ENCODE results near the gene MUC12.
"Not testable (repeated sequence)": the region's sequence is repeated elsewhere in the genome, so short reads cannot be mapped to it uniquely, and the experiment has no call there.

MUC12 gene, protein sequence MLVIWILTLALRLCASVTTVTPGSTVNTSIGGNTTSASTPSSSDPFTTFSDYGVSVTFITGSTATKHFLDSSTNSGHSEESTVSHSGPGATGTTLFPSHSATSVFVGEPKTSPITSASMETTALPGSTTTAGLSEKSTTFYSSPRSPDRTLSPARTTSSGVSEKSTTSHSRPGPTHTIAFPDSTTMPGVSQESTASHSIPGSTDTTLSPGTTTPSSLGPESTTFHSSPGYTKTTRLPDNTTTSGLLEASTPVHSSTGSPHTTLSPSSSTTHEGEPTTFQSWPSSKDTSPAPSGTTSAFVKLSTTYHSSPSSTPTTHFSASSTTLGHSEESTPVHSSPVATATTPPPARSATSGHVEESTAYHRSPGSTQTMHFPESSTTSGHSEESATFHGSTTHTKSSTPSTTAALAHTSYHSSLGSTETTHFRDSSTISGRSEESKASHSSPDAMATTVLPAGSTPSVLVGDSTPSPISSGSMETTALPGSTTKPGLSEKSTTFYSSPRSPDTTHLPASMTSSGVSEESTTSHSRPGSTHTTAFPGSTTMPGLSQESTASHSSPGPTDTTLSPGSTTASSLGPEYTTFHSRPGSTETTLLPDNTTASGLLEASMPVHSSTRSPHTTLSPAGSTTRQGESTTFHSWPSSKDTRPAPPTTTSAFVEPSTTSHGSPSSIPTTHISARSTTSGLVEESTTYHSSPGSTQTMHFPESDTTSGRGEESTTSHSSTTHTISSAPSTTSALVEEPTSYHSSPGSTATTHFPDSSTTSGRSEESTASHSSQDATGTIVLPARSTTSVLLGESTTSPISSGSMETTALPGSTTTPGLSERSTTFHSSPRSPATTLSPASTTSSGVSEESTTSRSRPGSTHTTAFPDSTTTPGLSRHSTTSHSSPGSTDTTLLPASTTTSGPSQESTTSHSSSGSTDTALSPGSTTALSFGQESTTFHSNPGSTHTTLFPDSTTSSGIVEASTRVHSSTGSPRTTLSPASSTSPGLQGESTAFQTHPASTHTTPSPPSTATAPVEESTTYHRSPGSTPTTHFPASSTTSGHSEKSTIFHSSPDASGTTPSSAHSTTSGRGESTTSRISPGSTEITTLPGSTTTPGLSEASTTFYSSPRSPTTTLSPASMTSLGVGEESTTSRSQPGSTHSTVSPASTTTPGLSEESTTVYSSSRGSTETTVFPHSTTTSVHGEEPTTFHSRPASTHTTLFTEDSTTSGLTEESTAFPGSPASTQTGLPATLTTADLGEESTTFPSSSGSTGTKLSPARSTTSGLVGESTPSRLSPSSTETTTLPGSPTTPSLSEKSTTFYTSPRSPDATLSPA (N-terminal part only)

DNA sequence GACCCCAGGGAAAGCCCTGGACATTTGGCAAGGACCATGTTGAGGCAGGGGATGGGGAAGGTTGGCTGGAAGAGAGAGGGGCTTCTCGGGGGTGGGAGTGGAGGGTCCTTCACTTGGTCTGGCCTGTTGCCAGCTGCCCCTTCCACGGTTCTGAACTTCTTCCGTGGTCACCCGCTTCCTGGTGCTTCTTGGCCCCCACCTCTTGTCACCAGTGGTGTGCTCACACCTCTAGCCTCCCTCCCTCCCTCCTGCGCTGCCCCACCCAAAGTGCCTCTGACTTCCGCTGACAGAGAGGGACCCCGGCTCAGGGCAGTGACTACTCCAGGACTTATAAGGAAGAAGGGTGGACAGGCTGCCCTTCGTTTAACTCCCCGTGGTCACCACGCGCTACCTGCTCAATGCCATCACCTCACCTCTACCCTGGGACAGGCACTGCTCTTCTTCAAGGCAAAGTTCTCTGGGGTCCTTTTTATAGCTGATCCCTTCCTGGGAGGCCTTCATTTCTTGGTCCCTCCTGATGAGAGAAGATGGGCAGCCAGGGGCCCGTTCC is at the start of gene MUC12:
Gene MUC12, plus strand, starts transcription at position 500 of the 550 bp plus-strand sequence. CDS start 58 bp downstream, outside the sequence.
- Histone ChIP-seq H3K36me3 (ENCODE audit: control insufficient read depth, insufficient read depth, low read length, severe bottlenecking) (no peaks in the 10 kb centered on the region), H3K9me3 (ENCODE audit: control insufficient read depth, low read length) (no peaks in the 10 kb centered on the region), H3K4me3 (ENCODE audit: low read length) (no peak within 1 kb of the TSS), H3K4me1 (ENCODE audit: control insufficient read depth, insufficient read depth, low read length) (no peaks in the 10 kb centered on the region), H3K27me3 (replicated peaks; ENCODE audit: control insufficient read depth, insufficient read depth, low read length) (peaks cover 64% of the 10 kb centered on the region), H3K9ac (ENCODE audit: low read length) (no peak within 1 kb of the TSS)
- no peak for DNase-seq (ENCODE audit: low read depth)

DNA sequence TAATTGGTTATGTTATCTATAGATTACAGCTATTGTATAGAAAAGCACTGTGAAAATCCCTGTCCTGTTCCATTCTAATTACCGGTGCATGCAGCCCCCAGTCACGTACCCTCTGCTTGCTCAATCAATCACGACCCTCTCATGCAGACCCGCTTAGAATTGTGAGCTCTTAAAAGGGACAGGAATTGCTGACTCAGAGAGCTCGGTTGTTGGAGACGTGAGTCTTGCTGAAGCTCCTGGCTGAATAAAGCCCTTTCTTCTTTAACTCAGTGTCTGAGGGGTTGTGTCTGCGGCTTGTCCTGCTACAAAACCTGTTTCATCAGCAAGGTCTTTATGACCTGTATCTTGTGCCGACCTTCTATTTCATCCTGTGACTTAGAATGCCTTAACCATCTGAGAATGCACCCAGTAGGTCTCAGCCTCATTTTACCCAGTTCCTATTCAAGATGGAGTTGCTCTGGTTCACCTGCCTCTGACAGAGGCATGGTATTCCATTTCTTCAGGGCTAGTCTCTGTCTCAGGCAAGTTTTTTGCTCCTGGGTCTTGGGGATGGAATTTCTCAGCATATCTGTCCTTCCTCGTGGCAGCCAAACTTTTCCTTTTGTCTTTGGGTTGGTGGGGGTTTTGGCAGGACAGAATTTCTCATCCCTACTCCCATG is 49.5 kb upstream of the MUC12 start:
- not testable (repeated sequence) for H3K9ac ChIP-seq (ENCODE audit: low read length); H3K36me3 ChIP-seq (ENCODE audit: control insufficient read depth, insufficient read depth, low read length, severe bottlenecking); H3K4me3 ChIP-seq (ENCODE audit: low read length); DNase-seq (ENCODE audit: low read depth); H3K9me3 ChIP-seq (ENCODE audit: control insufficient read depth, low read length); H3K4me1 ChIP-seq (ENCODE audit: control insufficient read depth, insufficient read depth, low read length)
- peaks cover 26% of the 10 kb centered on the region for H3K27me3 ChIP-seq (replicated peaks; ENCODE audit: control insufficient read depth, insufficient read depth, low read length)

DNA sequence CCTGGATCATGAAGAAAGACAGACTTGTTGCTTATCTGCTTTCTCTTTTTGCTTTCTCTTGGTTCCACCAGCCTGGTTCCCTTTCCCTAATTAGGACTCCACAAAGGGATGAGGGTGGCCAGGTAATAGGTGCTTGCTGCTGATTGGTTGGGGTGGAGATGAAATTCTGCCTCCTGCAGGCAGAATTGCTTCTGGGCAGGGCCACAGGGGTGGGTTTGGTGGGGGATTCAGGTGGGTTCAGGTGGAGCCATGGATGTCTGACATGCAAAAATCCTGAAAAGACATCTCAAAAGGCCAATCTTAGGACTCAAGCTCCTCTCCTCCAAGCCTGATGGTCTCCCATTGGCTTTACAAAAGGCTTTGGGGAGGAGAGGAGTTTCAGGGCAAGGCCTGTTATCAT is 48.3 kb upstream of the MUC12 start:
- no peak for DNase-seq (ENCODE audit: low read depth)
- peaks cover 26% of the 10 kb centered on the region for H3K27me3 ChIP-seq (replicated peaks; ENCODE audit: control insufficient read depth, insufficient read depth, low read length)
- H3K36me3 ChIP-seq (ENCODE audit: control insufficient read depth, insufficient read depth, low read length, severe bottlenecking), result no peaks in the 10 kb centered on the region
- H3K9me3 ChIP-seq (ENCODE audit: control insufficient read depth, low read length), result peaks cover 7% of the 10 kb centered on the region
- H3K4me3 ChIP-seq (ENCODE audit: low read length), result no peak overlapping the region
- peaks cover 3% of the 10 kb centered on the region for H3K4me1 ChIP-seq (ENCODE audit: control insufficient read depth, insufficient read depth, low read length)
- no peak overlapping the region for H3K9ac ChIP-seq (ENCODE audit: low read length)

DNA sequence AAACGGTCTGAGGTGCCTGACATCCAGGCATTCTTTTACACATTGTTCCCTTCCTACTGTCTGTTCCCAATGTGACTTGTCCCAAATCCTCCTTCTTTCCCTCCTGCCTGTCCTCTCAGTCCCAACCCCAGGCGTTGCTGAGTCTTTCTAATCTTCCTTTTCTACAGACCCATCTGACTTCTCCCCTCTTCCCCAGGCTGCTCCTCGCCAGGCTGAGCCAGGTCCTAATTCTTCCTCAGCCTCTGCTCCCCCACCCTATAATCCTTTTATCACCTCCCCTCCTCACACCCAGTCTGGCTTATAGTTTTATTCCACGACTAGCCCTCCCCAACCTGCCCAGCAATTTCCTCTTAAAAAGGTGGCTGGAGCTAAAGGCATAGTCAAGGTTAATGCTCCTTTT is 45.7 kb upstream of the MUC12 start:
- not testable (repeated sequence) for DNase-seq (ENCODE audit: low read depth); H3K4me3 ChIP-seq (ENCODE audit: low read length); H3K36me3 ChIP-seq (ENCODE audit: control insufficient read depth, insufficient read depth, low read length, severe bottlenecking); H3K4me1 ChIP-seq (ENCODE audit: control insufficient read depth, insufficient read depth, low read length); H3K9ac ChIP-seq (ENCODE audit: low read length); H3K9me3 ChIP-seq (ENCODE audit: control insufficient read depth, low read length)
- peaks cover 26% of the 10 kb centered on the region for H3K27me3 ChIP-seq (replicated peaks; ENCODE audit: control insufficient read depth, insufficient read depth, low read length)

DNA sequence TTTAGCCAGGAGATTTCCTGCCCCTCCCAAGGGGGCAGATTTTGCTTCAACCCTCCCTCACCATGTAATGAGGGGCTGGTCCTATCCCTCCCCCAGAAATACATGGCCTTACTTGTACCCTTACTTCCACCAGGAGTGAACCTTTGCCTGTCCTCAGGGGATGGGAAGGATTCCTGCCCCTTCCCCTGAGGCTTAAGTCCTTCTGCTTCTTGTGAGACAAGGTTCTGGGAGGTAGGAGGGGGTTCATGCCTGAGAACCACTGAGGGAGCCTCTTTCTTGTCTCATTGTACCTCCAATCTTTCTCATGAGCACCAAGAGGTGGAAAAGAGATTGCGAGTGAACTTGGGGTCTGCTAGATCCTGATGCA is 39.6 kb upstream of the MUC12 start:
- no peaks in the 10 kb centered on the region for H3K4me1 ChIP-seq (ENCODE audit: control insufficient read depth, insufficient read depth, low read length)
- H3K27me3 ChIP-seq (replicated peaks; ENCODE audit: control insufficient read depth, insufficient read depth, low read length), result peaks cover 16% of the 10 kb centered on the region
- H3K4me3 ChIP-seq (ENCODE audit: low read length), result no peak overlapping the region
- no peak for DNase-seq (ENCODE audit: low read depth)
- no peak overlapping the region for H3K9ac ChIP-seq (ENCODE audit: low read length)
- H3K9me3 ChIP-seq (ENCODE audit: control insufficient read depth, low read length), result peaks cover 4% of the 10 kb centered on the region
- no peaks in the 10 kb centered on the region for H3K36me3 ChIP-seq (ENCODE audit: control insufficient read depth, insufficient read depth, low read length, severe bottlenecking)

DNA sequence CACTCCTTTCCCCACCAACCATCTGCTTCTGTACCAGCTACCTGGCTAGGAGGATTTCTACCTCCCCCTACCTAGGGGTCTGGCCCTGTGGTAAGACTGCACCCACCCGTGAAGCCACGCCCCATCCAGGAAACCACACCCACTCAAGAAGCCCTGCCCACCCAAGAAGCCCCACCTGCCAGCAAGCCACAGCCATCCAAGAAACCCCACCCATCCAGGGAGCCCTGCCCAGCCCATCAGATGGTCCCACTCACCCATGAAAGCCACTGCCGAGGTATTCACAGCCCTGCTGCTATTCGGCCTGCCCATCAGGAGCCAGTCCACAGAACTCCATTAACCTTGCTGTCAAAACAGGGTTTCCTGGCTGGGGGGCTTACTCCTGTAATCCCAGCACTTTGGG is 35.6 kb upstream of the MUC12 start:
- Histone ChIP-seq H3K9me3 (ENCODE audit: control insufficient read depth, low read length) (peaks cover 10% of the 10 kb centered on the region), H3K4me3 (ENCODE audit: low read length) (no peak overlapping the region), H3K36me3 (ENCODE audit: control insufficient read depth, insufficient read depth, low read length, severe bottlenecking) (no peaks in the 10 kb centered on the region), H3K4me1 (ENCODE audit: control insufficient read depth, insufficient read depth, low read length) (no peaks in the 10 kb centered on the region), H3K9ac (ENCODE audit: low read length) (no peak overlapping the region), H3K27me3 (replicated peaks; ENCODE audit: control insufficient read depth, insufficient read depth, low read length) (peaks cover 21% of the 10 kb centered on the region)
- no peak for DNase-seq (ENCODE audit: low read depth)

DNA sequence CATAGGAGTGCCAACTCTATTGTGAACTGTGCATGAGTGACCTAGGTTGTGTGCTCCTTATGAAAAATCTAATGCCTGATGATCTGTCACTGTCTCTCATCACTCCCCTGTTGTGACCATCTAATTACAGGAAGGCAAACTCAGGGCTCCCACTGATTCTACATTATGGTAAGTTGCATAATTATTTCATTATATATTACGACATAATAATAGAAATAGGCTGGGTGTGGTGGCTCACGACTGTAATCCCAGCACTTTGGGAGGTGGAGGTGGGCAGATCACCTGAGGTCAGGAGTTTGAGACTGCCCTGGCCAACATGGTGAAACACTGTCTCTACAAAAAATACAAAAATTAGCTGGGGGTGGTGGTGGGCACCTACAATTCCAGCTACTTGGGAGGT is 34.0 kb upstream of the MUC12 start:
- not testable (repeated sequence) for H3K9ac ChIP-seq (ENCODE audit: low read length); H3K36me3 ChIP-seq (ENCODE audit: control insufficient read depth, insufficient read depth, low read length, severe bottlenecking); DNase-seq (ENCODE audit: low read depth); H3K4me1 ChIP-seq (ENCODE audit: control insufficient read depth, insufficient read depth, low read length); H3K4me3 ChIP-seq (ENCODE audit: low read length)
- H3K27me3 ChIP-seq (replicated peaks; ENCODE audit: control insufficient read depth, insufficient read depth, low read length), result peaks cover 21% of the 10 kb centered on the region
- H3K9me3 ChIP-seq (ENCODE audit: control insufficient read depth, low read length), result peaks cover 18% of the 10 kb centered on the region

DNA sequence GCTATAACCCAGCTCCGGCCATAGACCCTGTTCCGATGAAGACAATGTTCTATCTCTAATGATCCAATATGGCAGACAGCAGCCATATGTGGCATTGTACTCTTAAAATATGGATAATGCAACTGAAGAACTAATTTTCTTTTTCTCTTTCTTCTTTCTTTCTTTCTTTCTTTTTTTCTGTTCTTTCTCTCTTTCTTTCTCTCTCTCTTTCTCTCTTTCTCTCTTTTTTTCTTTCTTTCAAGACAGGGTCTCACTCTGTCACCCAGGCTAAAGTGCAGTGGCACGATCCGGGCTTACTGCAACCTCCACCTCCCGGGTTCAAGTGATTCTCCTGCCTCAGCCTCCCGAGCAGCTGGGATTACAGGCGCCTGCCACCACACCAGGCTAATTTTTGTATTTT is 33.2 kb upstream of the MUC12 start:
- DNase-seq (ENCODE audit: low read depth); H3K4me1 ChIP-seq (ENCODE audit: control insufficient read depth, insufficient read depth, low read length); H3K36me3 ChIP-seq (ENCODE audit: control insufficient read depth, insufficient read depth, low read length, severe bottlenecking); H3K9ac ChIP-seq (ENCODE audit: low read length); H3K4me3 ChIP-seq (ENCODE audit: low read length): not testable (repeated sequence)
- Histone ChIP-seq H3K27me3 (replicated peaks; ENCODE audit: control insufficient read depth, insufficient read depth, low read length) (peaks cover 18% of the 10 kb centered on the region), H3K9me3 (ENCODE audit: control insufficient read depth, low read length) (peaks cover 18% of the 10 kb centered on the region)

DNA sequence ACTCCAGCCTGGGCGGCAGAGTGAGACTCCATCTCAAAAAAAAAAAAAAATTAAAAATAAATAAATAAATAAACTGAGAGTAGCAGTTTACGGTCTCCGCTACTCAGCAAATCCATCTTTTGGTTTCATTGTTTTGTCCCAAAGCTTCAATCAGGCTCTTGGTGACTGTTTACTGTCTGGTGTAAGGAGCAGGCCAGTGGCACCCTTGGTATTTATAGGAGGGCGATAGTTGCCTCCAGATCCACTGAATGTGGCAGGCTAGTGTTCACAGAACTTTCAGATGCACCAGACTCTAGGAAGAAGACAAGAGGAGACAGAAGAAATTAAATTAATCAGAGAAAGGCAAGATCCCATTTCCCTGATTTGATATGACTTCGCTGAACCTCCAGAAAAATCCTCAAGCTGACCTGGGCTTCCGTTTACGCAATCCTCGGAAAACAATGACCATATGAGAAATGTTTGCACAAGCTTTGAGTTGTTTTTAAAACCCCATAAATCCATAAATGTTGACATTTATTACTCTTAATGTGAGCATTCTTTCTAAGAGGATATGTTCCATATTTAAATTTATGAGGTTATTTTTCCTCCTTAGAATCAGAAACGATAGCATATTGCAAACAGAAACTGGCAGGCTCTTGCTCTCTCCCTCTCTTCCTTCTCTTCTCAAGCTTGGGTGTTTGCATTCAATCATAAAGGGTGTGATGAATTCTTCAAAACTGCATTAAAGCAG is 27.2 kb upstream of the MUC12 start:
- Histone ChIP-seq H3K36me3 (ENCODE audit: control insufficient read depth, insufficient read depth, low read length, severe bottlenecking) (no peaks in the 10 kb centered on the region), H3K9ac (ENCODE audit: low read length) (no peak overlapping the region), H3K27me3 (replicated peaks; ENCODE audit: control insufficient read depth, insufficient read depth, low read length) (peaks cover 23% of the 10 kb centered on the region), H3K4me1 (ENCODE audit: control insufficient read depth, insufficient read depth, low read length) (peaks cover 5% of the 10 kb centered on the region), H3K9me3 (ENCODE audit: control insufficient read depth, low read length) (peaks cover 12% of the 10 kb centered on the region), H3K4me3 (ENCODE audit: low read length) (no peak overlapping the region)
- DNase-seq (ENCODE audit: low read depth), result no peak

DNA sequence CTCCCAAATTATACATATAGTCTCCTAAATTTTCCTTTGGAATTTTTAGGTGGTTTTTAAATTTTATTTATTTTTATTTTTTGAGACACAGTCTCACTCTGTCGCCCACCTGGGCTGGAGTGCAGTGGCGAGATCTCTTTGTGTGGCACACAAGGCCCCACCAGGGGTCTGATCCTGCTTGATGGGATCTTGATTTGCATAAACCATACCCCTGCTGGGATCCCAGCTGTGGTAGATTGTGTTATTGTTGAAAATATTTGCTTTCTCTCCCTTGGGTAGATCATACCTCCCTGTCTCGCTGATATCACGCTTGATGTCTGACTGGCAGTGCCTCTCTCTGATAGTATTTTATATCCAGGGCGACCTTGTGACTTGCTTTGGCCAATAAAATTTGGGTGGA is 25.7 kb upstream of the MUC12 start:
- peaks cover 12% of the 10 kb centered on the region for H3K9me3 ChIP-seq (ENCODE audit: control insufficient read depth, low read length)
- no peak overlapping the region for H3K4me3 ChIP-seq (ENCODE audit: low read length)
- peaks cover 5% of the 10 kb centered on the region for H3K4me1 ChIP-seq (ENCODE audit: control insufficient read depth, insufficient read depth, low read length)
- no peaks in the 10 kb centered on the region for H3K36me3 ChIP-seq (ENCODE audit: control insufficient read depth, insufficient read depth, low read length, severe bottlenecking)
- DNase-seq (ENCODE audit: low read depth), result no peak
- H3K27me3 ChIP-seq (replicated peaks; ENCODE audit: control insufficient read depth, insufficient read depth, low read length), result peaks cover 24% of the 10 kb centered on the region
- no peak overlapping the region for H3K9ac ChIP-seq (ENCODE audit: low read length)

Data from adipocyte (in vitro differentiated cells).